Sigmoid colon (tissue), 7 donors: ENCODE results near the gene HVCN1. TPM values are rescaled to one million over a fixed set of nuclear protein-coding genes. Genes with fewer than 3 reads are reported as not detected.

ENCODE experiments used
- DNase-seq: peaks from one replicate; pipeline ENCODE4 v3.0.0-alpha.2; 2019
- H3K27ac ChIP-seq, 4 donors: fragments of 200-600 bp; sonication (generic); one replicate each; pipeline ENCODE4 v1.5.1; 2016 to 2019; ENCODE audit warnings: mild to moderate bottlenecking in 1 of 4
- H3K27me3 ChIP-seq, 3 donors: fragments of 200-600 bp; sonication (generic); one replicate each; pipeline ENCODE4 v1.5.1; 2019; ENCODE audit warnings: mild to moderate bottlenecking in 1 of 3
- H3K36me3 ChIP-seq, 4 donors: fragments of 200-600 bp; sonication (generic); one replicate each; pipeline ENCODE4 v1.5.1; 2016 to 2019
- H3K4me1 ChIP-seq, 4 donors: fragments of 200-600 bp; sonication (generic); one replicate each; pipeline ENCODE4 v1.5.1; 2017 to 2019
- H3K4me3 ChIP-seq, 4 donors: fragments of 200-600 bp; sonication (generic); one replicate each; pipeline ENCODE4 v1.5.1; 2017 to 2019; ENCODE audit warnings: mild to moderate bottlenecking in 2 of 4, moderate library complexity in 1 of 4
- H3K9me3 ChIP-seq, 4 donors: fragments of 200-600 bp in 3 of 4; sonication (generic) in 3 of 4; one replicate each; pipeline versions ENCODE4 v1.5.1 to v1.6.1; 2013 to 2019
- EP300 ChIP-seq, 4 donors: sonication (generic); formaldehyde crosslinking; IDR thresholded peaks; one replicate each; pipeline ENCODE4 v1.6.1; 2017; ENCODE audit warnings: antibody characterized with exemption in 4 of 4
- POLR2A ChIP-seq, 2 donors: fragments of 450-650 bp; IDR thresholded peaks; one replicate each; pipeline ENCODE4 v1.6.1; 2016; ENCODE audit warnings: antibody characterized with exemption in 2 of 2, mild to moderate bottlenecking in 2 of 2, moderate library complexity in 2 of 2
- POLR2AphosphoS5 ChIP-seq, 4 donors: sonication (generic); formaldehyde crosslinking; IDR thresholded peaks; one replicate each; pipeline ENCODE4 v1.6.1; 2017; ENCODE audit warnings: antibody characterized with exemption in 4 of 4
- WGBS, 2 donors: extraction: QIAGEN DNeasy Blood & Tissue Kit; methylation state at CpG; one replicate each; pipeline ENCODE4 v1.1.7; 2013; 5-methylcytosine and 5-hydroxymethylcytosine counted together
- intact Hi-C: fragments of 100-400 bp; cut with DNase I; formaldehyde crosslinking; loops from one replicate; pipeline ENCODE4 v1.15.1; 2023
- polyA plus RNA-seq, 3 donors: library from polyadenylated mRNA; stranded (reverse); fragments of 200-250 nt; gene quantifications; one replicate each; pipeline ENCODE4 v1.2.3, GENCODE V29; 2013
- total RNA-seq, 4 donors: library from RNA; depleted of rRNA; stranded (reverse); fragments of >200 nt; gene quantifications; one replicate each; pipeline ENCODE4 v1.1.0, GENCODE V29; 2016
- TF ChIP-seq, protein P1 (sequence below), 4 experiments: fragments of 450-650 bp in 3 of 4; fragments of 200-600 bp in 1 of 4; IDR thresholded peaks; one replicate each; pipeline ENCODE4 v1.5.1; 2016 to 2019; ENCODE audit warnings: antibody characterized with exemption in 4 of 4, mild to moderate bottlenecking in 3 of 4, moderate library complexity in 2 of 4
- donor health status: healthy with polysubstance abuse.
- donor health status: Bipolar disorder and iron deficiency.
- donor health status: healthy.

Gene HVCN1
- total and polyA plus RNA-seq, 7 donors, result 1.8 to 26.3 (median 5.7) TPM

DNA sequence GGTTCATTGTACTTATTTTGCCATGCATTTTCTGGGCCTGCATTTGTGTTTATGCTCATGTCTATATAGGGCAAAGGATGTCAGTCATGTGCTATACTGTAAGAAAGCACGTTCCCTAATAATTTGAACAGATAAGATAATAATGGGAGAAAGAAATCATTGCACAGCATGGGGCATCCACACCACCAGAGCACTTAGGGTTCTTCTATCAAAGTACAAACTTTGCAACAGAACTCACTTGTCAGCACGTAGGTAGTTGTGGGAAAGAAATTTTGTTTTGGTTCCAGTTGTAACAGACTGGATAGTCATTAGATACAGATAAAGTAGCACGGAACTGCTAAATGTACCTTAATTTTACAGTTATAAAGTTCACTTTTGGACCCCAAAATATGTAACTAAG lies 43.7 kb upstream of the HVCN1 start:
- no peaks in the 10 kb centered on the region for H3K9me3 ChIP-seq
- no peak for DNase-seq
- no peaks in the 10 kb centered on the region for H3K27me3 ChIP-seq
- no peak for TF ChIP-seq POLR2A (IDR thresholded peaks at IDR 0.05)
- no peak for TF ChIP-seq POLR2AphosphoS5 (IDR thresholded peaks at IDR 0.05)
- TF ChIP-seq EP300 (IDR thresholded peaks at IDR 0.05), result no peak
- TF ChIP-seq, protein P1, sequence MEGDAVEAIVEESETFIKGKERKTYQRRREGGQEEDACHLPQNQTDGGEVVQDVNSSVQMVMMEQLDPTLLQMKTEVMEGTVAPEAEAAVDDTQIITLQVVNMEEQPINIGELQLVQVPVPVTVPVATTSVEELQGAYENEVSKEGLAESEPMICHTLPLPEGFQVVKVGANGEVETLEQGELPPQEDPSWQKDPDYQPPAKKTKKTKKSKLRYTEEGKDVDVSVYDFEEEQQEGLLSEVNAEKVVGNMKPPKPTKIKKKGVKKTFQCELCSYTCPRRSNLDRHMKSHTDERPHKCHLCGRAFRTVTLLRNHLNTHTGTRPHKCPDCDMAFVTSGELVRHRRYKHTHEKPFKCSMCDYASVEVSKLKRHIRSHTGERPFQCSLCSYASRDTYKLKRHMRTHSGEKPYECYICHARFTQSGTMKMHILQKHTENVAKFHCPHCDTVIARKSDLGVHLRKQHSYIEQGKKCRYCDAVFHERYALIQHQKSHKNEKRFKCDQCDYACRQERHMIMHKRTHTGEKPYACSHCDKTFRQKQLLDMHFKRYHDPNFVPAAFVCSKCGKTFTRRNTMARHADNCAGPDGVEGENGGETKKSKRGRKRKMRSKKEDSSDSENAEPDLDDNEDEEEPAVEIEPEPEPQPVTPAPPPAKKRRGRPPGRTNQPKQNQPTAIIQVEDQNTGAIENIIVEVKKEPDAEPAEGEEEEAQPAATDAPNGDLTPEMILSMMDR (IDR thresholded peaks at IDR 0.05), result no peak
- peaks cover 0 to 40% (median 39%) of the 10 kb centered on the region in 4 donors for H3K4me1 ChIP-seq
- peaks cover 7 to 42% (median 27%) of the 10 kb centered on the region in 4 donors for H3K36me3 ChIP-seq
- WGBS, 2 donors, result 67 to 70% methylated on average over 3 of the region's 3 CpGs
- H3K4me3 ChIP-seq, result no peak overlapping the region
- H3K27ac ChIP-seq, result peak overlapping the region in 1 of 4 donors; percentile 3
- intact Hi-C loops, result no loop called here

GRCh38 chr12:110731479-110731878 lies 42.6 kb upstream of the HVCN1 start:
- no peaks in the 10 kb centered on the region for H3K9me3 ChIP-seq
- intact Hi-C loops, result no loop called here
- no peaks in the 10 kb centered on the region for H3K27me3 ChIP-seq
- no peak overlapping the region for H3K27ac ChIP-seq
- H3K4me1 ChIP-seq, result peaks cover 0 to 40% (median 36%) of the 10 kb centered on the region in 4 donors
- WGBS, 2 donors, result 86 to 88% methylated on average over 2 of the region's 2 CpGs
- TF ChIP-seq EP300 (IDR thresholded peaks at IDR 0.05), result no peak
- H3K36me3 ChIP-seq, result peaks cover 7 to 53% (median 29%) of the 10 kb centered on the region in 4 donors
- no peak for DNase-seq
- no peak overlapping the region for H3K4me3 ChIP-seq

DNA sequence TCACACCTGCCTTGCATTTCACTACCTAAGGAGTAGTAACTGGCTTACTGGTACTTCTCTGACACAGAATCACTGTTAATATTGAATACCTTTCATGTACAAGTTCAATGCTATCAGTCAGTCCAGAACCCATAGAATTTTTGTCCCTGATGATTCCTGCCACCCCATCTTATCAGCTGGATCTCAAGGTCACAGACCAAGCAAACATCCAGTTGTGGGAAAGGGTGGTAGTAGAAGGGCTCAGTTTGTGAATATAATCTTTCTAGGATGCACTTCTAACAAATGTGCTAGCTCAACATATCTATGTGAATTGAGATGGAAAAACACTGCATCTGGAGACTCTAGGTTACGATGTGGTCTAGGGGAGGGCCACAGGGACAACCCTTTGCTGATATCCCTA lies 39.7 kb upstream of the HVCN1 start:
- TF ChIP-seq EP300 (IDR thresholded peaks at IDR 0.05), result no peak
- no peak for TF ChIP-seq POLR2A (IDR thresholded peaks at IDR 0.05)
- no peak for TF ChIP-seq POLR2AphosphoS5 (IDR thresholded peaks at IDR 0.05)
- TF ChIP-seq, protein P1 (IDR thresholded peaks at IDR 0.05), result no peak
- WGBS, 2 donors, result 95 to 98% methylated on average over 1 of the region's 1 CpG
- H3K9me3 ChIP-seq, result no peaks in the 10 kb centered on the region
- no peaks in the 10 kb centered on the region for H3K27me3 ChIP-seq
- peaks cover 0 to 25% (median 19%) of the 10 kb centered on the region in 4 donors for H3K4me1 ChIP-seq
- DNase-seq, result no peak
- intact Hi-C loops, result no loop called here
- no peak overlapping the region for H3K4me3 ChIP-seq
- H3K27ac ChIP-seq, result no peak overlapping the region
- peaks cover 16 to 81% (median 39%) of the 10 kb centered on the region in 4 donors for H3K36me3 ChIP-seq

DNA sequence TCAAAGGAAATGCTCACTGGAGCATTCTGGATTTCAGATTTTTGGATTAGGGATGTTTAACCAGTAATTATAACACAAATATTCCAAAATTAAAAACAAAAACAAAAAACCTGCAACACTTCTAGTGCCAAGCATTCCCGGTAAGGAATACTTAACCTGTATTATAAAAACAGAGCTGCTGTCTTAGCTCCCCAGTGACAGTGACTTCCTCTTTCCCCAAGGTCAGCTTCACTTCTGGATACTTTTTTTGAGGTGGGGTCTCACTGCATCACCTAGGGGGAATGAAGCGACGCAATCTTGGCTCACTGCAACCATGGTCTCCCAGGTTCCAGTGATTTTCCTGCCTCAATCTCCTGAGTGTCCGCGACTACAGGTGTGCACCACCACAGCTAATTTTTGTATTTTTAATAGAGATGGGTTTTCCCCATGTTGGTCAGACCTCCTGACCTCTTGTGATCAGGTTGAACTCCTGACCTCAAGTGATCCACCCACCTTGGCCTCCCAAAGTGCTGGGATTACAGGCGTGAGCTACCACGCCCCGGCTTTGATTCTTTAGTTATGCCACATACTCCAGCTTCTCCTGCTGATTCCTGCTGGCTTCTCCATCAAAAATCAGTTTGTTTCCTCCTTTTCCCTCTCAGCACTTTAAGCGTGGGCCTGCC lies 37.9 kb upstream of the HVCN1 start:
- intact Hi-C loops, result no loop called here
- DNase-seq, result no peak
- no peak for TF ChIP-seq POLR2A (IDR thresholded peaks at IDR 0.05)
- TF ChIP-seq EP300 (IDR thresholded peaks at IDR 0.05), result no peak
- TF ChIP-seq, protein P1 (IDR thresholded peaks at IDR 0.05), result no peak
- TF ChIP-seq POLR2AphosphoS5 (IDR thresholded peaks at IDR 0.05), result no peak
- Histone ChIP-seq H3K9me3 (no peaks in the 10 kb centered on the region), H3K4me3 (no peak overlapping the region), H3K27ac (no peak overlapping the region), H3K4me1 (peaks cover 0 to 7% (median 2%) of the 10 kb centered on the region in 4 donors), H3K36me3 (peaks cover 25 to 97% (median 45%) of the 10 kb centered on the region in 4 donors), H3K27me3 (no peaks in the 10 kb centered on the region)
- WGBS, 2 donors, result 82 to 89% methylated on average over 9 of the region's 9 CpGs

- Histone ChIP-seq H3K27me3 (no peaks in the 10 kb centered on the region), H3K36me3 (peaks cover 26 to 97% (median 45%) of the 10 kb centered on the region in 4 donors), H3K27ac (no peak overlapping the region), H3K4me1 (no peaks in the 10 kb centered on the region), H3K9me3 (no peaks in the 10 kb centered on the region), H3K4me3 (no peak overlapping the region)
- DNase-seq, result no peak
- WGBS, 2 donors, result 91 to 98% methylated on average over 4 of the region's 4 CpGs
- intact Hi-C loops, result no loop called here
- no peak for TF ChIP-seq EP300 (IDR thresholded peaks at IDR 0.05)
- TF ChIP-seq, protein P1 (IDR thresholded peaks at IDR 0.05), result no peak
- no peak for TF ChIP-seq POLR2AphosphoS5 (IDR thresholded peaks at IDR 0.05)
- no peak for TF ChIP-seq POLR2A (IDR thresholded peaks at IDR 0.05)
Measured at GRCh38 chr12:110726028-110726427, 37.1 kb upstream of the HVCN1 start.
